MM.1S (cell line): ENCODE results near the gene RSPH10B.
"Not testable (repeated sequence)": the region's sequence is repeated elsewhere in the genome, so short reads cannot be mapped to it uniquely, and the experiment has no call there.

Experiments
- DNase-seq: peaks from one replicate; pipeline ENCODE4 v3.0.0-alpha.2; 2015
- H2AFZ ChIP-seq: fragments of 300-600 bp; sonication (generic); 2 replicates; pipeline ENCODE4 v1.6.0; 2016; ENCODE audit warnings: antibody characterized with exemption, low read length
- H3F3A ChIP-seq: fragments of 300-600 bp; sonication (generic); 2 replicates; pipeline ENCODE4 v1.6.1; 2016; ENCODE audit warnings: mild to moderate bottlenecking, antibody characterized with exemption, low read length, moderate library complexity, mixed read lengths; ENCODE audit not compliant: insufficient read depth
- H3K27ac ChIP-seq: fragments of 300-600 bp; sonication (generic); 2 replicates; pipeline ENCODE4 v1.5.1; 2016; ENCODE audit warnings: mild to moderate bottlenecking, low read length
- H3K27me3 ChIP-seq: fragments of 300-600 bp; sonication (generic); replicated peaks from 2 replicates; pipeline ENCODE4 v1.6.0; 2016; ENCODE audit warnings: low read length; ENCODE audit not compliant: insufficient read depth
- H3K36me3 ChIP-seq: fragments of 300-600 bp; sonication (generic); replicated peaks from 2 replicates; pipeline ENCODE4 v1.6.1; 2016; ENCODE audit warnings: mild to moderate bottlenecking, low read length, mixed read lengths; ENCODE audit not compliant: insufficient read depth
- H3K4me1 ChIP-seq: fragments of 300-600 bp; sonication (generic); 2 replicates; pipeline ENCODE4 v1.6.1; 2016; ENCODE audit warnings: low read length, mixed read lengths
- H3K4me2 ChIP-seq: fragments of 300-600 bp; sonication (generic); 2 replicates; pipeline ENCODE4 v1.6.0; 2016; ENCODE audit warnings: low read depth, low read length
- H3K4me3 ChIP-seq: fragments of 300-600 bp; sonication (generic); 2 replicates; pipeline ENCODE4 v1.5.1; 2016; ENCODE audit warnings: low read length, mixed read lengths
- H3K79me2 ChIP-seq: fragments of 300-600 bp; sonication (generic); 2 replicates; pipeline ENCODE4 v1.6.1; 2016; ENCODE audit warnings: mixed run types, low read length, mixed read lengths
- H3K9ac ChIP-seq: fragments of 300-600 bp; sonication (generic); 2 replicates; pipeline ENCODE4 v1.6.1; 2016; ENCODE audit warnings: low read length, mixed read lengths
- H3K9me2 ChIP-seq: fragments of 300-600 bp; sonication (generic); replicated peaks from 2 replicates; pipeline ENCODE4 v1.6.1; 2016; ENCODE audit warnings: mild to moderate bottlenecking, low read length, mixed read lengths; ENCODE audit not compliant: insufficient read depth
- H3K9me3 ChIP-seq: fragments of 300-600 bp; sonication (generic); replicated peaks from 2 replicates; pipeline ENCODE4 v1.6.1; 2016; ENCODE audit warnings: mild to moderate bottlenecking, low read length, mixed read lengths; ENCODE audit not compliant: insufficient read depth
- H4K20me1 ChIP-seq: fragments of 300-600 bp; sonication (generic); 2 replicates; pipeline ENCODE4 v1.6.1; 2016; ENCODE audit warnings: mild to moderate bottlenecking, low read length, moderate library complexity, mixed read lengths; ENCODE audit not compliant: insufficient read depth

RSPH10B gene

DNA sequence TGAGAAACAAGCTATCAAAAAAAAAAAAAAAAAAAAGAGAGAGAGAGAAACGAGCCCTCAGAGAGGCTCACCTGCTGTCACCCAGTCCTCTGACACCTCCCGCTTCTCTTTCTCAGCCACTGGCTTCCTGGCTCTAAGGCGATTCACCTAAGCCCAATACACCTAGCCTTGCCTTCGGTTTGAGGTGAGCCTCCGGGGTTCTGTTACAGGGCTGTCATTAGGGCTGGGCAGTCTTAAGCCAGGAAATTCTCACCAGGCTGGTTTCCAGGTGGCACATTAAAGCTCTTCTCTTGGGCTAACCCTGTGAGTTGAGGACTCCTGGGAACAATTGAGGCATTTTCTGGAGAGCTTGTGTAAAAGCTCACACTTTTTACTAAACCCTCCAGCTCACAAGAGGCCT is 82.5 kb downstream of the RSPH10B start:
- H3K9me3 ChIP-seq, H3K4me3 ChIP-seq, H4K20me1 ChIP-seq, H3K4me2 ChIP-seq, H3K27me3 ChIP-seq, H3K36me3 ChIP-seq, H3K27ac ChIP-seq, DNase-seq, H3K9me2 ChIP-seq, H3K79me2 ChIP-seq, H3K9ac ChIP-seq, H3K4me1 ChIP-seq, H2AFZ ChIP-seq, H3F3A ChIP-seq: not testable (repeated sequence)

DNA sequence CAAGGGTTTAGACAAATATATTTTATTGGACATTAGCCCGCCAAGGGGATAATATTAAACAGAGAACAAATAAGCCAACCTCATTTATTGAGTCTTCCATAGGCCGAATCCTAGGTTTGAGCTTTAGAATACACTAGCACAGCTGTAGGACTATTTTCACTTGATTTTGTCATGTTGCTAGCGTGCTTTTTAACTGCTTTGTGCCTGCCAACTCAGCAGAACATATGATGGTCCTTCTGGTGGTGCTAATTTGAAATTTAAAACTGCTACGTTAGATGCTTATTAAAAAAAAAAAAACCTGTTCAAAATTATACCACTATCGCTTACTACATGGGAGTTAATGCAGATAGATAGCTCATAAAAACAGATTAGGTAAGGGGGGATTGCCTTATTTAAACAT is 86.1 kb downstream of the RSPH10B start:
- H3K27me3 ChIP-seq, H3K4me2 ChIP-seq, DNase-seq, H3K4me1 ChIP-seq, H3K36me3 ChIP-seq, H3K79me2 ChIP-seq, H3K27ac ChIP-seq, H3K9me2 ChIP-seq, H4K20me1 ChIP-seq, H3F3A ChIP-seq, H2AFZ ChIP-seq, H3K4me3 ChIP-seq, H3K9ac ChIP-seq, H3K9me3 ChIP-seq: not testable (repeated sequence)

DNA sequence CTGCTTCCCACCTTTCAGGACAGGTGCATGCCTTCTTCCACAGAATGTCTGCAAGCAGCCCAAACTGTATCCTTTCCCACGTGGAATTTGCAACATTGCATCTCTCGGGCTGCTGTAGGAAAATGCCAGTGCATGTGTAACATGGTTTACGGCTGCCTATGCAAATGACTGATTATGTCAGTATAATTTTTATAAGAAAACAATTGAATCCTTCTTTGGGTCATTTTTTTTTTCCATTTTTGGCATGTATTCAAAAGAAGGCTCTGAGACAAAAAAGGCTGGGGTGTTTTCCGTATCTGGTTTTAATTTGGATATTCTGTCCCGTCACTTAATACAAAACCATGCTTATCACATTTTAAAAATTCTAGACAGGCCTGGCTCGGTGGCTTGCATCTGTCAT is 90.4 kb downstream of the RSPH10B start:
- H3K9me2 ChIP-seq, H3K4me3 ChIP-seq, H4K20me1 ChIP-seq, H3K9me3 ChIP-seq, H2AFZ ChIP-seq, H3K4me2 ChIP-seq, H3K27me3 ChIP-seq, H3K27ac ChIP-seq, H3K4me1 ChIP-seq, H3K79me2 ChIP-seq, DNase-seq, H3K9ac ChIP-seq, H3K36me3 ChIP-seq, H3F3A ChIP-seq: not testable (repeated sequence)

DNA sequence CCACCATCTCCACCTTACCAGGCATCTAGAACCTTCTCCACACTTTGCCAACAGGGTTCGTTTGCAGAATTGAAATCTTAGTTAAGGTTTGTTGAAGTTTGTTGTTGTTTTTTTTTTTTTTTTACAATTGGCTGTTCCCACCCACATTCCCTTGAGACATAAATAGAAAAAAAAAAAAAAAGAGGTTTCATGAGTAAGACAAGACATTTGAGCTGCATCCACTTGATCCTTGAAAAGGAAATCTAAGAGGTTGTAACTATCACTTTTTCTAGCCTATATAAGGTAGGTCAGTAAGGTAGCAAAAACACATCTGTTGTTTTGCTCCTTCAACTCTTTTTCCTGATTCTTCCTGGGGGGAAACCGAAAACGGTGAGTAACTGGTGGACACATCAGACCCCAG is 90.9 kb downstream of the RSPH10B start:
- DNase-seq, H4K20me1 ChIP-seq, H3K9me2 ChIP-seq, H3K4me2 ChIP-seq, H3K27ac ChIP-seq, H3K79me2 ChIP-seq, H3K9me3 ChIP-seq, H2AFZ ChIP-seq, H3K36me3 ChIP-seq, H3K4me1 ChIP-seq, H3K4me3 ChIP-seq, H3K9ac ChIP-seq, H3F3A ChIP-seq, H3K27me3 ChIP-seq: not testable (repeated sequence)
